Left lung (tissue), 10 donors: Measurements from ENCODE around the gene DNAJC9. TPM values are rescaled to one million over a fixed set of nuclear protein-coding genes. Genes with fewer than 3 reads are reported as not detected.

Experiments used
- ATAC-seq: fragments of 200-7000 bp; cut with Tn5 transposase; one replicate; pipeline ENCODE4 v1.9.1; 2020; ENCODE audit warnings: moderate library complexity
- DNase-seq, 4 donors: peaks; one replicate each; pipeline ENCODE4 v3.0.0-alpha.2; 2013 to 2020
- H3K27ac ChIP-seq, 2 donors: fragments of 200-600 bp; sonication (generic) in 1 of 2; one replicate each; pipeline versions ENCODE4 v1.5.0 to v1.8.0; 2020 to 2021
- H3K27me3 ChIP-seq, 2 donors: fragments of 200-600 bp; sonication (generic) in 1 of 2; one replicate each; pipeline versions ENCODE4 v1.5.0 to v1.8.0; 2020 to 2021
- H3K36me3 ChIP-seq, 2 donors: fragments of 200-600 bp; sonication (generic) in 1 of 2; one replicate each; pipeline versions ENCODE4 v1.5.0 to v1.8.0; 2020 to 2021
- H3K4me1 ChIP-seq, 2 donors: fragments of 200-600 bp; one replicate each; pipeline ENCODE4 v1.8.0; 2021
- H3K4me3 ChIP-seq, 2 donors: fragments of 200-600 bp; sonication (generic) in 1 of 2; one replicate each; pipeline versions ENCODE4 v1.5.0 to v1.8.0; 2020 to 2021; ENCODE audit warnings: mild to moderate bottlenecking in 1 of 2
- H3K9me3 ChIP-seq, 2 donors: fragments of 200-600 bp; sonication (generic) in 1 of 2; one replicate each; pipeline versions ENCODE4 v1.5.0 to v1.8.0; 2020 to 2021
- CTCF ChIP-seq, 2 donors: fragments of 200-600 bp; sonication (generic) in 1 of 2; IDR thresholded peaks; one replicate each; pipeline versions ENCODE4 v1.5.0 to v1.8.0; 2021; ENCODE audit warnings: antibody characterized with exemption in 2 of 2
- intact Hi-C, 2 donors: fragments of 100-400 bp; cut with DNase I; formaldehyde crosslinking; loops; one replicate each; pipeline versions ENCODE4 v1.11.2 to v1.14.2; 2022
- polyA plus RNA-seq, 6 donors: library from polyadenylated mRNA; unstranded; fragments of 120-200 nt; gene quantifications; one replicate each; pipeline ENCODE4 v1.2.1, GENCODE V29; 2013; ENCODE audit not compliant: insufficient read length in 6 of 6
- total RNA-seq, 2 donors: library from RNA; stranded (reverse); fragmentation: NEBNext Ultra II Directional; extraction: Animal tissue kit (Norgen Biotek cat#: 25700); gene quantifications; one replicate each; pipeline ENCODE4 v1.2.1, GENCODE V29; 2021
- donor health status: DM: no; HTN: yes; CAD: no.
- donor health status: DM: no; HTN: no; CAD: no.

Gene DNAJC9
- total and polyA plus RNA-seq, 8 donors: 14.6 to 34.8 (median 31.7) TPM

DNA sequence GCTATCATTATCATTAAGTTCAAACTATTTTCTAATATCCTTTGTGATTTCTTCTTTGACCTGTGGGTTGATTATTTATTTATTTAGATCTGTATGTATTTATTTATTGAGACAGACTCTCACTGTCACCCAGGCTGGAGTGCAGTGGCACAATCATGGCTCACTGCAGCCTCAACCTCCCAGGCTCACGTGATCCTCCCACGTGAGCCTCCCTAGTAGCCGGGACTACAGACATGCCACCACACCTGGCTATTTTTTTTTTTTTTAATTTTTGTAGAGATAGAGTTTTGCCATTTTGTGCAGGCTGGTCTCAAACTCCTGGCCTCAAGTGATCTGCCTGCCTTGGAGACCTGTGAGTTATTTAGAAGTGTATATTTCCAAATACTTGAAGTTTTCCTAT, 34.0 kb upstream of the DNAJC9 start:
- no peak for TF ChIP-seq CTCF (IDR thresholded peaks at IDR 0.05)
- intact Hi-C loops: no loop called here
- no peak for DNase-seq

GRCh38 chr10:73264423-73264822, 17.4 kb upstream of the DNAJC9 start:
- no peaks in the 10 kb centered on the region for H3K27me3 ChIP-seq
- no peak overlapping the region for H3K27ac ChIP-seq
- H3K36me3 ChIP-seq: no peaks in the 10 kb centered on the region
- no peaks in the 10 kb centered on the region for H3K4me1 ChIP-seq
- DNase-seq: no peak
- TF ChIP-seq CTCF (IDR thresholded peaks at IDR 0.05): no peak
- no peak for ATAC-seq
- intact Hi-C loops: no loop called here
- peaks cover 0 to 3% of the 10 kb centered on the region in 2 donors for H3K9me3 ChIP-seq
- H3K4me3 ChIP-seq: no peak overlapping the region

More for the DNA sequence above, 34.0 kb upstream of the DNAJC9 start:
- no peaks in the 10 kb centered on the region for H3K27me3 ChIP-seq
- no peaks in the 10 kb centered on the region for H3K36me3 ChIP-seq
- H3K4me3 ChIP-seq: no peak overlapping the region
- H3K4me1 ChIP-seq: no peaks in the 10 kb centered on the region
- H3K9me3 ChIP-seq: no peaks in the 10 kb centered on the region
- no peak overlapping the region for H3K27ac ChIP-seq
- ATAC-seq: no peak

GRCh38 chr10:73263693-73264347, 16.8 kb upstream of the DNAJC9 start:
- H3K27ac ChIP-seq: no peak overlapping the region
- H3K27me3 ChIP-seq: no peaks in the 10 kb centered on the region
- no peak for DNase-seq
- intact Hi-C loops: no loop called here
- TF ChIP-seq CTCF (IDR thresholded peaks at IDR 0.05): peak in 1 of 2 donors; percentile 28
- H3K9me3 ChIP-seq: peaks cover 0 to 7% of the 10 kb centered on the region in 2 donors
- H3K4me1 ChIP-seq: no peaks in the 10 kb centered on the region
- no peak for ATAC-seq
- H3K36me3 ChIP-seq: no peaks in the 10 kb centered on the region
- no peak overlapping the region for H3K4me3 ChIP-seq

GRCh38 chr10:73262880-73263555, 16.0 kb upstream of the DNAJC9 start:
- Histone ChIP-seq H3K4me3 (no peak overlapping the region), H3K27me3 (no peaks in the 10 kb centered on the region), H3K9me3 (peaks cover 0 to 11% of the 10 kb centered on the region in 2 donors), H3K36me3 (no peaks in the 10 kb centered on the region), H3K4me1 (no peaks in the 10 kb centered on the region), H3K27ac (no peak overlapping the region)
- ATAC-seq (no peak), DNase-seq (no peak)
- intact Hi-C loops: no loop called here
- no peak for TF ChIP-seq CTCF (IDR thresholded peaks at IDR 0.05)

GRCh38 chr10:73262105-73262730, 15.2 kb upstream of the DNAJC9 start:
- Histone ChIP-seq H3K36me3 (no peaks in the 10 kb centered on the region), H3K4me1 (no peaks in the 10 kb centered on the region), H3K4me3 (no peak overlapping the region), H3K27ac (no peak overlapping the region), H3K9me3 (peaks cover 0 to 11% of the 10 kb centered on the region in 2 donors), H3K27me3 (no peaks in the 10 kb centered on the region)
- intact Hi-C loops: no loop called here
- ATAC-seq: no peak
- TF ChIP-seq CTCF (IDR thresholded peaks at IDR 0.05): no peak
- DNase-seq: no peak
